Osteocyte (in vitro differentiated cells): Measurements from ENCODE around the gene ARSD. TPM values are rescaled to one million over a fixed set of nuclear protein-coding genes. Genes with fewer than 3 reads are reported as not detected.
"Not testable (repeated sequence)": the region's sequence is repeated elsewhere in the genome, so short reads cannot be mapped to it uniquely, and the experiment has no call there.

Experiments used
- DNase-seq: peaks from one replicate; pipeline ENCODE4 v3.0.0; 2021; ENCODE audit warnings: mixed read lengths; ENCODE audit not compliant: unreplicated experiment; ENCODE audit errors: extremely low spot score
- H3K27ac Mint-ChIP-seq: one replicate; pipeline ENCODE4 v1.8.0; 2021; ENCODE audit warnings: mild to moderate bottlenecking, mixed read lengths; ENCODE audit not compliant: unreplicated experiment
- H3K27me3 Mint-ChIP-seq: one replicate; pipeline ENCODE4 v1.8.0; 2021; ENCODE audit warnings: mixed read lengths; ENCODE audit not compliant: unreplicated experiment
- H3K36me3 Mint-ChIP-seq: one replicate; pipeline ENCODE4 v1.8.0; 2021; ENCODE audit warnings: mixed read lengths; ENCODE audit not compliant: unreplicated experiment
- H3K4me1 Mint-ChIP-seq: one replicate; pipeline ENCODE4 v1.8.0; 2021; ENCODE audit warnings: mixed read lengths; ENCODE audit not compliant: unreplicated experiment
- H3K4me3 Mint-ChIP-seq: one replicate; pipeline ENCODE4 v1.8.0; 2021; ENCODE audit warnings: mild to moderate bottlenecking, moderate library complexity, mixed read lengths; ENCODE audit not compliant: unreplicated experiment
- H3K9me3 Mint-ChIP-seq: one replicate; pipeline ENCODE4 v1.8.0; 2021; ENCODE audit warnings: mixed read lengths; ENCODE audit not compliant: unreplicated experiment
- total RNA-seq: library from RNA; stranded (reverse); gene quantifications from 2 replicates; pipeline ENCODE4 v1.2.1, GENCODE V29; 2021
- TF ChIP-seq, protein P1 (sequence below): fragments of 200-600 bp; sonication (generic); IDR thresholded peaks from 2 replicates; pipeline ENCODE4 v1.5.0; 2021; ENCODE audit warnings: antibody characterized with exemption, mild to moderate bottlenecking, moderate library complexity

Gene ARSD
- total RNA-seq, 1 donor from 2014 or later: 44.6 TPM

DNA sequence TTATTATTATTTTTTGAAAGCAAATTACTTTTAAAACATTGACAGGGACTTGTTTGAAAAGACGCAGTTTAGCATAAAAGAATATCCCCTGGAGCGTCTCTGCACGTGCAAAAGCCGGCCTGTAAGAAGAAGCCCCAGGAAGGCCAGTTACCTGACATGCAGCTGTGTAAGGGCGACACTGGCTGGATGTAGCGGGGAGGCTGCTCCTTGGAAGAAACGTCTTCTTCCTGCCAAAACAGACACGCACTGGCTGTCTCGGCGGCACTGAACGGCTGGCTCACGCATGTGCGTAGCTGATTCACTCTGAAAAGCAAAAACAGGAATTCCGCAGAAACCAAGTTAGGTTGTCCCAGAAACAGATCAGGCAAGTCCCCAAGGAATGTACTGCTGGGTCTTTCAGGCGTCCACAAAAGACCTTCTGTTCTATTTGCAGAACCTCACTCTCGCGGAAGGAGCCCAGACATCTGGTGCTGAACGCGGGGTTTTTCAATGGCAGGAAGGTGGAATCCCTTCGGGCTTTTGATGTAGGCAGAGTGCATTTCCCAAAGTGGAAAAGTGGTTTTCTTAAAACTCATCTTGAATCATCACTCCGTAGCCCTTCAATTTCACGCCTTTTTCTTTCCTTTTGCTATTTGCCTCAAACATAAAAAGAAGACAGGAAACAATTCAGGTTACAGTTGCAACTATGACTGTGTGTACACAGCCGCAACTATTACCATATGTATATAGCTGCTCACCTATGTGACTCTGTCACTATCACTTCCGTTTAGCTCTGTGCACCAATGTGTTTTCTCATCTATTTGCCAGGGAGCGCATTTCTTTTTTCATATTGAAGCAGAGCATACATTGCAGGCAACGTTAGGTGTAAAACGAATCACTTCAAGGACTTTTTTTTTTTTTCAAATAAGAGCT is 39.1 kb upstream of the ARSD start:
- H3K9me3 Mint-ChIP-seq: no peaks in the 10 kb centered on the region
- peak overlapping the region; percentile 75 for H3K4me3 Mint-ChIP-seq
- peak; percentile 80 for DNase-seq
- H3K27ac Mint-ChIP-seq: peak overlapping the region; percentile 39
- no peaks in the 10 kb centered on the region for H3K27me3 Mint-ChIP-seq
- no peaks in the 10 kb centered on the region for H3K36me3 Mint-ChIP-seq
- peaks cover 29% of the 10 kb centered on the region for H3K4me1 Mint-ChIP-seq
- TF ChIP-seq, protein P1, sequence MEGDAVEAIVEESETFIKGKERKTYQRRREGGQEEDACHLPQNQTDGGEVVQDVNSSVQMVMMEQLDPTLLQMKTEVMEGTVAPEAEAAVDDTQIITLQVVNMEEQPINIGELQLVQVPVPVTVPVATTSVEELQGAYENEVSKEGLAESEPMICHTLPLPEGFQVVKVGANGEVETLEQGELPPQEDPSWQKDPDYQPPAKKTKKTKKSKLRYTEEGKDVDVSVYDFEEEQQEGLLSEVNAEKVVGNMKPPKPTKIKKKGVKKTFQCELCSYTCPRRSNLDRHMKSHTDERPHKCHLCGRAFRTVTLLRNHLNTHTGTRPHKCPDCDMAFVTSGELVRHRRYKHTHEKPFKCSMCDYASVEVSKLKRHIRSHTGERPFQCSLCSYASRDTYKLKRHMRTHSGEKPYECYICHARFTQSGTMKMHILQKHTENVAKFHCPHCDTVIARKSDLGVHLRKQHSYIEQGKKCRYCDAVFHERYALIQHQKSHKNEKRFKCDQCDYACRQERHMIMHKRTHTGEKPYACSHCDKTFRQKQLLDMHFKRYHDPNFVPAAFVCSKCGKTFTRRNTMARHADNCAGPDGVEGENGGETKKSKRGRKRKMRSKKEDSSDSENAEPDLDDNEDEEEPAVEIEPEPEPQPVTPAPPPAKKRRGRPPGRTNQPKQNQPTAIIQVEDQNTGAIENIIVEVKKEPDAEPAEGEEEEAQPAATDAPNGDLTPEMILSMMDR: peak; percentile 29

DNA sequence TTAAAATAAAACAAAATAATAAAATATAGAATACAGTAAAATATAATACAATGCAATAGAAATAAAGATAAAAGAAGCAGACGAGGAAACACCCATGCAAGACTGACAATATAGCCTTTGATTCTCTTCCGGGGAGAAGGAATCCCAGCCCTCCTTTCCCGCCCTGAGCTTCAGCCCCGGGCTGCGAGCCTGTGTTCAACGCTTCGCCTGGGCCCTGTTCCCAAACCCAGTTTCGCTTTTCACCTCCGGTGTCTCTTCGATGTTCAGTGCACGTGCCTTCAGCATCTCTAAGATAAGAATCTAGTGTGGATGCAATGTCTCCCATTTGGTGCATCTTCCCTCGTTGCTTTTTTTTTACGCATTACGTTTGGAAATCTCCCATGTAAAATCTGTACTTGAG is 38.4 kb upstream of the ARSD start:
- Mint-ChIP-seq H3K9me3 (no peaks in the 10 kb centered on the region), H3K4me1 (peaks cover 34% of the 10 kb centered on the region), H3K27ac (peak overlapping the region; percentile 39), H3K27me3 (no peaks in the 10 kb centered on the region), H3K36me3 (no peaks in the 10 kb centered on the region), H3K4me3 (peak overlapping the region; percentile 75)
- DNase-seq: no peak
- TF ChIP-seq, protein P1: no peak

DNA sequence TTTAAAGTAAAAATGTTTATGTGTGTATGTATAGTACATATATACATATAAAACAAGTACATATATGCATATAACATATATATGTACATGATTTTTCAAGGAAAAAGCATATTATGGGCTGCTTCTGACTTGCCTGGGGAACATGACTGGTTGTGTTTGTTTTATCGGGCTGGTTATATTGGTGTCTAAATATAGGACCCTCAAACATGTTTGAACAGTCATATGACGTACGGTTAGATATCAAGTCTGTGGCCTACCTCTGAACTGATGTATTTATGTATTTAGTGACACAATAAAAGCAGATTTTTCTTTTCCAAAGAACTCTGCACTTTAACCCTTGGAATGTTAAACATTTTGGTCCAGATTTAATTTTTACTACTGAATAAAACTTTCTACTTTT is 37.9 kb upstream of the ARSD start:
- H3K4me3 Mint-ChIP-seq: no peak overlapping the region
- DNase-seq: no peak
- TF ChIP-seq, protein P1: no peak
- no peaks in the 10 kb centered on the region for H3K9me3 Mint-ChIP-seq
- H3K4me1 Mint-ChIP-seq: peaks cover 34% of the 10 kb centered on the region
- H3K27me3 Mint-ChIP-seq: no peaks in the 10 kb centered on the region
- no peak overlapping the region for H3K27ac Mint-ChIP-seq
- no peaks in the 10 kb centered on the region for H3K36me3 Mint-ChIP-seq

DNA sequence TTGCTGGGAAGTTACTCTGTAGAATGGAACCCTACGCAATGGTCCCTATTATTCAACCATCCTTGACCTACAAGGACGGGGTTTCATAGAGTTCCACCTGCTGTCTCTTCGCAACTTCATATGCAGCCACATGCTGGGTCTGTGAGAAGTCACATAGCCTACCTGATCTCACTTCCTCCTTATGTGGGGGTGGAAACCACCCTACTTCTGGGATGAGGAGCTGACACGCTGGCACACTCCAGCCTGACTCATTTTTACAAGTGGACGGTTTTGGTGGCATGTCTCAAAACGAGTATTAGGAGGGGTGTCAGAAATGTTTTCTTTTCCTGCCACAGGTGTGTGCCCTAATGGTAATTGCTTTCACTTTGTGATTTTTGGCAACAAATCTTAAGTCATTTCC is 36.8 kb upstream of the ARSD start:
- Mint-ChIP-seq H3K27ac (no peak overlapping the region), H3K9me3 (no peaks in the 10 kb centered on the region), H3K36me3 (no peaks in the 10 kb centered on the region), H3K4me3 (no peak overlapping the region), H3K4me1 (peaks cover 34% of the 10 kb centered on the region), H3K27me3 (no peaks in the 10 kb centered on the region)
- DNase-seq: no peak
- TF ChIP-seq, protein P1: no peak

DNA sequence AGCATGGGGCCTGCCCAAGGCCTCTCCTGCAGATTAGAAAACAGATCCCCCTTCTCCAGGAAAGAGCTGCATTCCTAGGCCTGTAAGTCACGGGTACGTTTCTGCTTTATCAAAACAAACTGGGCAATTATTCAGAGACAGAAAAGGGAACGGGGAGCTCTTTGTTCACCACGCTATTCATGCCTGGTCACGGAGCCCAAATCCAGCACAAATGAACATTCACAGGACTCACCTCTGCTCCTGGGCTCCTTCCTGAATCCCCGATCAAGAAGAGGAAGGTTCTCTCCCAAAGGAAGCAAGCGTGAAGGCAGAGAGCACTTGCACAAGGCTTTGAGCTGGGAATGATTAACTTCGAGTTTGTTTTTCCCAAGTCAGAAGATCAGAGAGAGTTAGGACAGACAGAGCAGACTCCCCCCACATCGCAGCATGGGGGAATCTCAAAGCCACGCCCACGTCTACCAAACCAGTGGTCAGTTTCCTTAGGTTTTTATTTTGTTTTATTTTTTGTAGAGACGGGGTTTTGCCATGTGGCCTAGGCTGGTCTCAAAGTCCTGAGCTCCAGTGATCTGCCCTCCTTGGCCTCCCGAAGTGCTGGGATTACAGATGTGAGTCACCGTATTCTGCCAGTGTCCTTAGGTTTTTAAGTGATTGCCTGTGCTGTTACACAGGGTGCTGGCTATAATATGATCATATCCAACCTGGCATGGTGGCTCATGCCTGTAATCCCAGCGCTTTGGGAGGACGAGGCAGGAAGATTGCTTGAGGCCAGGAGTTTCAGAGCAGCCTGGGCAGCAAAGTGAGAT is 35.1 kb upstream of the ARSD start:
- H3K9me3 Mint-ChIP-seq, DNase-seq, H3K27me3 Mint-ChIP-seq, H3K36me3 Mint-ChIP-seq: not testable (repeated sequence)
- H3K4me3 Mint-ChIP-seq: peak overlapping the region; percentile 59
- peak overlapping the region; percentile 97 for H3K27ac Mint-ChIP-seq
- peaks cover 34% of the 10 kb centered on the region for H3K4me1 Mint-ChIP-seq

DNA sequence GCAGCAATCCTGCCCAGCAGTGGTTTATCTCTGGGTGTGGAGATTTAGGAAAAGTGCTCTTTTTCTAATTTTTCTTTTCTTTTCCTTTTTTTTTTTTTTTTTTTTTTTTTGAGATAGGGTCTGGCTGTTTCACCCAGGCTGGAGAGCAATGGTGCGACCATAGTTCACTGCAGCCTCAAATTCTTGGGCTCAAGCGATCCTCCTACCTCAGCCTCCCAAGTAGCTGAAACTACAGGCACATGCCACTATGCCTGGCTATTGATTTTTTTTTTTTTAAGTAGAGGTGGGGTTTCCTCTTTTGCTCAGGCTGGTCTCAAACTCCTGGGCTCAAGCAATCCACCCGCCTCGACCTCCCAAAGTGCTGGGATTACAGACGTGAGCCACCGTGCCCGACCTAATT is 34.3 kb upstream of the ARSD start:
- not testable (repeated sequence) for H3K36me3 Mint-ChIP-seq, H3K4me3 Mint-ChIP-seq, H3K27me3 Mint-ChIP-seq, H3K9me3 Mint-ChIP-seq, DNase-seq
- H3K27ac Mint-ChIP-seq: peak overlapping the region; percentile 97
- peaks cover 30% of the 10 kb centered on the region for H3K4me1 Mint-ChIP-seq
